ENCODE results near the gene KLHDC9.

KLHDC9 gene

DNA sequence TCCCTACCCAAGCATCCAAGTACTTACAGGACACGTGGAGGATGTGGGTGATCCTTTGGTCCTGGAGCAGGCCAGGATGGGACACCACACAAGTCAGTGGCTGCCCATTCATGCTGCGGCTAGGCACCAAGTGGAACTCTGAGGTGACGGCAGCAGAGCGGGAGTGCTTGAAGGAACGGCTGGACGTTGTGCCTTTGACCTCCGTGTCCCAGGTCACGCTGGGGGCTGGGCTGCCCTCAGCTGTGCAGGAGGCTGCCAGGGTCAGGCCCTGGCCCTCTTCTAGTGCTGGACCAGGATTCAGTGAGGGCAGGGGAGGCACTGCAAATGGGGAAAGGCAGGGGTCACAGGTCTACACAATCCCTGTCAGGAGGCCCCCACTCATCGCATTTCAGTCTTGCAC is 20.7 kb upstream of the KLHDC9 start:
- DNase-seq: no peak

- no peak for DNase-seq
Measured at GRCh38 chr1:161079436-161080110, 18.6 kb upstream of the KLHDC9 start.

DNA sequence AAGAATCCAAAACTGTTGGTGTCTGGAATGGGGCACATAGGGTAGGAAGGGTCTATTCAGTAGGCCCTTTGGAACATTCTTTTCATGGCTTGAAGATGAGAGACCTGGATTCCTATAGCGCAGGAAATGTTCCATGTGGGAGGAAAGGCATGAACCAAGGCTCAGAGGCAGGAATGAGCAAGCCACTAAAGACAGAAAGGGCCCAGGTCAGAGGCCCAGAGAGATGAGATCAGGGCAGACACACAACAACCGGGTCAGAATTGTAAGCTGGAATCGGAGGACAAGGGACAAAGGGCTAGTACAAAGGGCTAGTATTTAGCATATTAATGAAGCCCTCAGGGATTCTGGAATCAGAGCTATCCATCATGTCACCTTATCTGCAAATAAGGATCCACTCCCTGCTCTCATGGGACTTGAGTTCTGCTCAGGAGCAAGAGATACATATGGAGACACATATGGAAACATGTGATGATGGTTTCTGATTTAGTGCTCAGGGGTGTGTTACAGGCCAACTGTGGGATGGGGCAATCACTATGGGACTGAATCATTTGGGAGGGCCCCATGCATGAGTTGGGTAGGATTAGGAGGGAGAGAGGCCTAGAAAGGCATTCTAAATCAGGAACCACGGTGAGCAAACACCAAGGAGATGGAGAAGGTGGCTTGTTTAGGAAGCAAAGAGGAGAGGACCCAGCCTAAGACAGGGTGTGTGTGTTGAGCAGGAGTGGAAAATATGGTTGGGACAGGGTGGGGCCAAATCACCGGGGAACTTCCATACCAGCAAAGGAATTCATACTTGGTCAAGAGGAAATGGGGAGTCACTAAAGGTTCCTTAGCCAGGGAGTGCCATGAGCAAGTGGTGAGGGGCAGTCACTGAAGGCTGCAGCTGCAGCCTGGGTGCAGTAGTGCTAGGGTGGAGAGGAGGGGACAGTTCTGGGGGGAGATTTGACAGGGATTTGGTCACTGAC is 17.4 kb upstream of the KLHDC9 start:
- no peak for DNase-seq

GRCh38 chr1:161081519-161081918 is 16.6 kb upstream of the KLHDC9 start:
- DNase-seq: no peak

DNA sequence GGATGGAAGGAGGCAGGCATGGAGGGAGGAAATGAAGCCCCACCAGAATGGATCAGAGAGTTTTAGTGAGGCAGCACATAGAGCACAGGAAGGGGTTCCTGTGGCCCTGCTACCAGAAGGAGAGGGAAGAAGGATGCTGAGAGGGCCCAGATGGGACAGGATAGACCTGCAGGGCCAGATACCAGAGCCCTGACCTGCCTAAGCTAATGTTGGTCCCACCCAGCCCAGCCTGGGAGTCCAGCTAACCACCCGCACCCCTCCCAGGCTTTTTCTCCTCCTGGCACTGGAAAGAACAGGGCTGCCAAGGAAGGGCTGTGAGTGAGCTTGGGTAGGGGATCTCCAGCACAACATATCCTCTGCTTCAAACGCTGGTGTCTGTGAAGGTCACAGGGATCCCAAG is 15.7 kb upstream of the KLHDC9 start:
- no peak for DNase-seq

DNA sequence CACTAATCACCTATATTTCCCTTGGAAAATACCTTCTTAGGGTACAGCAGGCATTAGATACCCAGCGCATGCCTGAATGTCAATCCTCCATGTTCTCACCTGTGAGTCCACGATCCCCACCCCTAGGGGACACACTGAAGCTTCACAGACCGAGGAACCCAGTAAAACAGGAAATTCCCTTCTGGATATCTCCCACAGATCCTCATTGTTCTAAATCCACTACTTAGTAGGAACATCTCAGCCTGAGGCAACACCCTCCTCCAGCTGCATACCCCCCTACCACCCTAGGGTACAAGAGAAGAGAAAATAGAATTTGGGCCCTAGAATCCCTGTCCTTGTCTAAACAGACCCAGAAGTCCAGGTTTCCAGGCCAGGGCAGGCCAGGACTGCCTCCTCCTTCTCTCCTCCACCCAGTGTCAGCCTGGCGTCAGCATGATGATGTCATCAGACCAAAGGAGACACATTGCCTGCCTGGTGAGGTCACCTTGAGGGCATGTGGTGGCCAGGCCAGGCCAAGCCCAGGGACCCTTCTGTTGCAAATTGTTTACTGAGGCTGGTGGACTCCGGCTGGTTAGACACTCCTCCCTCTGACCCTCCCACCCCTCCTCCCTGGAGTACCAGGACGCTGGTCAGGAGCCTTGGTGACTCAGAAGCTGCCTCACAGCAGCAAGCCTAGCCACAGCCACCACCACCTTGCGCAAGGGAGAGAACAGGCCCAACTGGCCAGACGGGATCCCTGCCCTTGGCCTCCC is 15.0 kb upstream of the KLHDC9 start:
- no peak for DNase-seq

DNA sequence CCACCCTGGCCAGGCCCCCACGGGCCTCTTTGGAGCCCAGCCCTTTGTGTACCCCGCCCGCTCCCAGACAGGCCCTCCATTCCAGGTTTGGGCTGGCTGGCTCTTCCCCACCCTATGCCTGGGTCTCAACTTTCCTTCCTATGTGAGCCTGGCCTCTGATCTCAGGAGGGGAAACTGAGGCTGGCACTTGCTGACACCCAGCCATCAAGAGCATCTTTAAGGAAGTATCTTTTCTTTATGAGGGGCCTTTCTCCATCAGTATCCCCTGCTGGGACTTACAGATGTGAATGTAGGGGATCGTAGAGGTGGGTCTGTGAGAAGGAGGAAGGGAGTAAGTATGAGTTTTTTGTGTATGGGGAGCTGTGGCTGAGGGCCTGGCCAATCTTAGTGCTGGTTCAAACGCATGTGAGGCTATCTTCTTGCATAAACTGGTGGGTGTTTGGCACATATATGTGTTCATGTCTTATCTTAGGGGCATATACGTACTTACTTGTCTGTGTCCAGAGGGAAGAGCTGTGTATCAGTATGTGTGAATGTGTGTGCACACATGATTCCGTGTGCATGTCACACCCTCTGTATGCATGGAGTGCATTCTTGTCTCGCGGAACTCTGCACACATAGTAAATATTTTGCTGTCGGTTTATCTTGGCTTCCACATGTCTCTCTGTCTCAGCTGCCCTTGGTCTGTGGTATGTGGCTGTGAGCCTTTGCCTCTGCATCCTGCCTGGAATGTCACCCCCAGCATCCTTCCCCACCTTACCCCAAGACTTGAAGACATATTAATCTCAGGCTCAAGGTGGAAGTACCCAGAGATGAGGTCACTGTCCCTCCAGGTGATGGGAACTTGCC is 14.2 kb upstream of the KLHDC9 start:
- DNase-seq: no peak

GRCh38 chr1:161084597-161084988 is 13.6 kb upstream of the KLHDC9 start:
- DNase-seq: no peak

GRCh38 chr1:161085165-161085564 is 13.0 kb upstream of the KLHDC9 start:
- no peak for DNase-seq

DNA sequence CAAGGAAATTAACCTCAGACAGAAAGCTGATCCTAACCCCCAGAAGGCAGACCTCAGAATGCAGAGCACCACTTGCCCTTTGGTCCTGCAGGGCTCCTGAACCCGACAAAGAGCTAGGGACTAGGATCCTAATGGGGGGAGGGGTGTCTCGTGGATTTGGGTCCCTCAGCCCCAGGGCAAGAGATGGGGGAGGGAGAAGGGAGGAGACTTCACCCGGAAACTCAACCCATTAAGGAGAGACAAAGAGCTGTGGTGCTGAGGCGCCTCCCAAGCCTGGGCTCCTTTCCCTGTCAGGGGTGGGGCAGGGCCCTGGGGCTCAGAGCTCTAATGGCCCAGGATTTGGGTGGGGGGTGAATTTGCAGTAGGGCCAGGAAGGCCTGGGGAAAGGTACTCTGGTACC is 11.7 kb upstream of the KLHDC9 start:
- DNase-seq: no peak

DNA sequence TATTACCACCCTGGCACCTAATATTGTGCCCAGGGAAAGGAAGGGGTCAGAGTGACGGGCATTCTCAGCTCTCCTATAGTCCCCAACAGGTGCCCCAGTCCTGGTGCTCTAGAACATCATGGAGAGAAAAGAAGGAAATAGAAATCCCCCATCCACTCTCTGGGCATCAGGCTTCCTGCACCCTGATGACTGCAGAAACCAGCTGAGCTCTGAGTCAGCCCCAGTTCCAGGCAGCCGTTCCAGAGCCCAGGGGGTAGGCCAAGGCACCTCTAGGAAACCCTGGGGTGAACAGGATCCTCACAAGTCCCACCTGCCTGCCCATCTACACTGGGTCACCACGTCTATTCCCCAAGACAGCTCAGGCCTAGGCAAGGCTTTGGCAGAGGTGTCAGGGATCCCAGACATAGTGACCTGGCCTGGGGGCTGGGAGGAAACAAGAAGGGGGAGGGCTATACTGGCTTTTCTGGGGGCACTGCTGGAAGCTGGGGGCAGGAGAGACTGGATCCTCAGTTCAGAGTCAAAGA is 9.5 kb upstream of the KLHDC9 start:
- no peak for DNase-seq

DNA sequence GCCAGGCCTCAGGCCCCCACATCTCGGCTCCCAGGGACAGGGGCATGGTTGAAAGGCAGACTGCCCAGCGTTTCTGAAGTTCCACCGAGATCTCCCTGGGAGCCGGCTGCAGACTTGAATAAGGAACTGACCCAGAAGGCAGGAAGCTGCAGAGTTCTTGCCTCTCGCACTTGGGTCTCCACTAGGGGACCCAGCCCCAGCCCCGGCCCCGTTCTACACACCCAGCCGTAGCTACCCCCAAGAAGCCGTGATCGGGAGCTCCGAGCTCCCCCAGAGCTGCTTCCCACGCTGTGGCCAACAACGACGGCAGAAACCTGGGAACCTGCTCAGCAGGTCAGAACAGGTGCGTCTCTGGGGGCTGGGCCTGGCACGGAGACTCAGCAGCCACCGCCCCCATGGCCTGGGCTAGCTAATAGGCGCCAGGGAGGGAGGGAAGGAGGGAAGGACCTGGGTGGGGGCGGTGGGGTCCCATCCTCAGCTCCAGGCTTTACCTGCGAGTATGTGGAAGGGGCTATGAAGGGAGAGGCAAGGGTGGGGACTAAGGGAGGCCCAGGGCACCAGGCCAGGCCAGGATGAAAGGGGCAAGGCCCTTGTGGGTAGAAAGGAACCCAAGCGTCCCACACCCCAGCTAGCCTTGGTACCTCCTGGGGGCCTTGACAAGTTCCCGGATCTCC is 8.8 kb upstream of the KLHDC9 start, which contains the start of gene NECTIN4:
TSS of gene NECTIN4 (minus strand) at position 308 of the 674 bp plus-strand sequence. CDS start at position 46, 262 bp downstream.
- no peak for DNase-seq

- no peak for DNase-seq
Measured at GRCh38 chr1:161089938-161090337, 8.2 kb upstream of the KLHDC9 start.

GRCh38 chr1:161090617-161091016 is 7.5 kb upstream of the KLHDC9 start:
- no peak for DNase-seq

DNA sequence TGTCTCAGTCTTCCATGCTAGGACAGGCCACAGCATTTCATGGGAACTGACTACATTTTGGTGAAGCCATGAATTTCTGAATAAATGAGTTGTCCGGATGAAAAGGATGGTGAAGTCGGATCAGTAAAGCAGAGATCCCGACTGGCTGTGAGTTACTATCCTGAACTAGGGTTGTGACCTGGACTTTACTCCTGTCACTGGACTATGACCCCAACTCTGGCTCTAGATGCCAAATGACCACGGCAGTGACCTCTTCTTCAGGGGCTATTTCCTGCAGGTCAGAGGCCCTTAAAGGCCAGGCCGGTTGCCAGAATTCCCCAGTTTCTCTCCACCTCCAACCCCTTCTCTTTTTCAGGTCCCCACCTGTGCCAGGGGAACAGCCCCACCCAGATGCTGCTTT is 7.1 kb upstream of the KLHDC9 start:
- DNase-seq: no peak

GRCh38 chr1:161091796-161092507 is 6.2 kb upstream of the KLHDC9 start:
- no peak for DNase-seq

- no peak for DNase-seq
Measured at GRCh38 chr1:161092621-161093028, 5.5 kb upstream of the KLHDC9 start.

DNA sequence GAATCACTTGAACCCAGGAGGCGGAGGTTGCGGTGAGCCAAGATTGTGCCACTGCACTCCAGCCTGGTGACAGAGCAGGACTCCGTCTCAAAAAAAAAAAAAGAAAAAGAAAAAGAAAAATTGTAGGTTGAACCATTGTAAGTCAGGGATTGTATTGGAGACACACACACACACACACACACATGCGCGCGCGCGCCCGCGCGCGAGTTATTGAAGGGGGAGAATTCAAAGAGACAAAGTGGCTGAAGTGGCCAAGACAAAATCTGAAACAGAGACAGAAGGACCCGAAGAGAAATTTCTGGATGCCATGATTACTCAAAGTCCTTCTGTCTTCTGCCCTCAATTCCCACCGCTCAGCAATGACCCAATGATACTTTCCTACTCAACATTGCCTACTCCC is 3.7 kb upstream of the KLHDC9 start:
- no peak for DNase-seq

DNA sequence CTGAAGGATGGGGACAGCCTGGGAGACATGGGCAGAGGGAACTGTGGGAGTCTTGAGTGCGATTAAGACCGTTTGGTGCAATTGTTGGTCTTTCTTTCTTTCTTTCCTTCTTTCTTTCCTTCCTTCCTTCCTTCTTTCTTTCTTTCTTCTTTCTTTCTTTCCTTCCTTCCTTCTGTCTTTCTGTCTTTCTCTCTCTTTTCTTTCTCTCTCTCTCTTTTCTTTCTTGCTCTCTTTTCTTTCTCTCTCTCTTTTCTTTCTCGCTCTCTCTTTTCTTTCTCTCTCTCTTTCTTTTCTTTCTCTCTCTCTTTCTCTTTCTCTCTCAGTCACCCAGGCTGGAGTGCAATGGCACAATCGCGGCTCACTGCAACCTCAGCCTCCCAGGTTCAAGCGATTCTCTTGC is 2.9 kb upstream of the KLHDC9 start:
- no peak for DNase-seq

DNA sequence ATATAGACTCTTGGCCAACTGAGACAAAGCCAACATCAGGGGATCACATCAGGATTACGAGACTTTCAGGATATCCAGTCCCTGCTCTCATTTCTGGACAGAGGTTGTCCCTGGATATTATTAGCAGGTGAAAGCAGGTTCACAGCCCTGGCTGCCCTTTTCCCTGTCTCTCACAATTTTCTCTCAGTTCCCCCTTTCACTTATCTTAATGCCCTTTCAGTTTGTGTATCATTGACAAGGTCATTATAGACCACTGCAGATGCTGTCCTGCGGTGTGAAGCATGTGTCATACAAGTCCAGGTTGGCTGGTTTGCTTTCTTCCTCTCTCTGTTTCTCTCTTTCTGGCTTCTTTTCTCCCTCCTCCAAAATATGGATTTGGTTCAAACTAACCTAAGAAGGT is 2.1 kb upstream of the KLHDC9 start:
- DNase-seq: no peak

- no peak for DNase-seq
Measured at GRCh38 chr1:161096530-161096929, 1.6 kb upstream of the KLHDC9 start.
